ENCODE measurements around the gene HCFC2.

The HCFC2 gene

DNA sequence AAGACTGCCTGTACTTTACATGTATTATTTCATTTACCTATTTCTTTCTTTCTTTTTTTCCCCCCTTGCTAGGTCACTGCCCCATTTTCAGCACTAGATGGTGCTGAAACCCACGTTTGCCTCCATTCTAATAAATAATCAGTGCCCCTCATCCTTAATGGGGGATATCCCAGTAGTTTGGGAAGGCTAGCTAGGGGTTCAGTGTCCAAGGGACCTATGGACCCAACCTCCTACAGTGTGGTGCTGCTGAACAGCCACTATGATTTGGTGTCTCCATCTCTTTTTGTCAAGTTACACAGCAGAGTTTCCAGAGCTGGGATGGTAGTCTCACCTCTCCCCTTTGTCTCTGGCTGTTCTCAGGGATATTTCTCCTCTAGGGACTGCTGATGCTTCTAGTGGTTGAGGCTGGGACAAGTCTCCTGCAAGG lies 6.5 kb upstream of the HCFC2 start:
- peak; percentile 25 for DNase-seq (ENCODE audit: low spot score)

DNA sequence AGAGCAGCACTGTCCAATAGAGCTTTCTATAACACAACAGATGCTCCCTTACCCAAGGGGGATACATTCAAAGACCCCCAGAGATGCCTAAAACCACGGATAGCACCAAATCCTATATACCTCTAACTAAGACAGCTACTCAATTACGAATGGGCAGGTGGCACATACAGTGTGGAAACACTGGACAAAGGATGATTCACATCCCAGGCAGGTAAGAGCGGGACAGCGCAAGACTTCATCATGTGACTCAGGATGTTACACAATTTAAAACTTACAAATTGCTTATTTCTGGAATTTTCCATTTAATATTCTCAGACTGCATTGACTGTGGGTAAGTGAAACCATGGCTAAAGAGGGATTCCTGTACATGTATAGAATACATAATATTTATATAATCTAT lies 5.5 kb upstream of the HCFC2 start:
- peak; percentile 19 for DNase-seq (ENCODE audit: low spot score)

DNA sequence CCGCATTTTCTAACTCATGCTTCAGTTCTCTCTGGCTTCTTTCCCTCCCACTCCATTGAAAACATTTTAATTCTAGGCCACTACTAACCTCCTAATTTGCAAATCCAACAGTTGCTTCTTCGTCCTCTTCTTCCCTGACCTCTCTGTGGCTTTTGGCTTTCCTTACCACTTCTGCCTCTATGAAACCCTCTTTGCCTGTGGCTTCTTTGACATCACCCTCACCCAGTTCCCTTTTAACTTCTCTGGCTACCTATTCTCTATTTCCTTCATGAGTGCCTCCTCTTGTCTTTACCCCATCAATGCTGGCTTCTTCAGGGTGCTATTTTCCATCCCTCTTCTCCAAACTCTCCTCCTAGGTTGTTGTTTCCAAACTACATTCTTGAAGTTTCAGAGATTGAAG lies 4.4 kb upstream of the HCFC2 start:
- no peak for DNase-seq (ENCODE audit: low spot score)

GRCh38 chr12:104060791-104061190 lies 3.5 kb upstream of the HCFC2 start:
- DNase-seq (ENCODE audit: low spot score): peak; percentile 79

DNA sequence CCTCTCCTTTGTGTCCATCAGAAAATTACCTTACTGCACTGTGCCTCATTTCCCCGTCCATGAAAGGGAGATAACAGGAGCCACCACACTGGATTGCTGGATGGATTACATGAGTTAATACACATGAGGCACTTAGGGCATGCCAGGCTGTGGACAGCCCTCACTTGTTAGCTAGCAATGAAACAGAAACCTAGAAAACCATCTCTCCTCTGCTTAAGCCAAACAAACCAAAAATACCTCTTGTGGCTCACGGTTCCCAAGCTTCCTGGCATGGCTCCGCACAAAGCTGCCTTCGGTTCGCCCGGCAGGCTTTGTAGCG lies 660 bp upstream of the HCFC2 start:
- peak; percentile 49 for DNase-seq (ENCODE audit: low spot score)

GRCh38 chr12:104064842-104065427 lies 604 bp downstream of the HCFC2 start:
- DNase-seq (ENCODE audit: low spot score): peak; percentile 7

- DNase-seq (ENCODE audit: low spot score): no peak
Observed at GRCh38 chr12:104072099-104072498, 7.8 kb downstream of the HCFC2 start.

DNA sequence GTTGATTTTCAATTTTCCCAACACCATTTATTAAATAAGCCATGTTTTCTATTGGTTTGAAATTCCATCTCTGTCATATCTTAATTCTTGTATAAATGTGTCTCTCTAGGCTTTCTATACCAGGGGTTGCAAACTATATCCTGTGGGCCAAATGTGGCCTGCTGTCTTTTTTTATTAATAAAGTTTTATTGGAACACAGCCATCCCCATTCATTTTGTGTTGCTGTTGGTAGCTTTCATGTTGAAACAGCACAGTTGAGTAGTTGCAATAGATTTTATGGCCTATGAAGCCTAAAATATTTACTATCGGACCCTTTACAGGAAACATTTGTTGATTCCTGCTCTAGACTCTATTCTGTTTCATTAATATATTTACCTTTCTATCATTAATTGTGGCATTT lies 9.4 kb downstream of the HCFC2 start:
- no peak for DNase-seq (ENCODE audit: low spot score)

DNA sequence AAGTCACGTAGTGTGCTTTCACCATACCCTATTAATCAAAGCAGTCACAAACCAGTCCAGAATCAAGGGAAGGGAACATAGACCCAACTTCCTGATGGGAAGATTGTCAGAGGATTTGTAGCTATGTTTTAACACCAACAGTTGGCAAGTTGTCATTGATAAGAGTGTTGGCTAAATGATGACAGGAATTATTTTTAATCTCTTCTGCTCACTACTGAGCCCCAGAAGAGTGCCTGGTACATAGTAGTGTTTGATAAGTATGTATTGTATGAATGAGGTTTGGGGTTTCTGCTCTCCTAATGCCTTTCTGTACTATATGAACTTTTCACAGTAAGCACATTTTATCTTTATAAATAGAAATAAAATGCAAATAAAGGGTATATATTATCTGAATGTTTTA lies 14.7 kb downstream of the HCFC2 start:
- DNase-seq (ENCODE audit: low spot score): no peak

DNA sequence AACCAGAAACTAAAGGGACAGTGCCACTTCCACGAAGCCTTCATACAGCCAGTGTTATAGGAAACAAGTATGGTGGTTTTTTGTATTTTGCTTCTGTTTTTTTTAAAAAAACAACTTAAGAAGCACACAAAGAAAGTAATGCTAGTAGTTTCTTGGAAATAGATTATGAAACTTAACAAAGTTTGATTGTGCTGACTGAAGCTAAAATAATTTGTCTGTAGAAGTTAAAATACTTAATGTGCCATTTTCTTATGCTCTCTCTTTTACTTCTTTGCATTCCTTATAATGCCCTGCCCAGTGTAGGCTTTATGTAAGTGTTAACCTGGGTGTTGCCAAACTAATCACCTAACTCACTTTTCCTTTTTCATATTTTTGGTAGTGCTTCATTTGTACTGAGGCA lies 16.4 kb downstream of the HCFC2 start:
- DNase-seq (ENCODE audit: low spot score): no peak

GRCh38 chr12:104083769-104084475 lies 19.6 kb downstream of the HCFC2 start:
- no peak for DNase-seq (ENCODE audit: low spot score)

GRCh38 chr12:104090685-104091084 lies 26.4 kb downstream of the HCFC2 start:
- DNase-seq (ENCODE audit: low spot score): no peak

DNA sequence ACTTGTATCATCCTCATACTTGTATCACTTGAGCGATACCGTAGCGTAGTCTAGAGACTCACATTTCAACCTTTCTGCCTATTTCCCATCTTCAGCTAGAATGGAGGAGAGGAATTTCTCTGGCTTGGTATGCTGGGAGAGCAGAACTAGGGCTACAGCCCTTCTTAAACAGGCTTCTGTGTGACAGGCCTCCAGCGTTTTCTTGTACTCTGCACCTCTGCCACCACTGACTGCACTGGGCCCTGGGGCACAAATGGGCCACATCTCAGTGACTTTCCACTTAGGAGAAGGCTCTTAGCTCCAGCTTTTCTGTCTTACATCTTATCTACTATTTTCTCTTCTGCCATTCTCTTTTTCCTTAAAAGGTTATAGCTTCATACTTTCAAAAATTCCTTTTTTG lies 26.8 kb downstream of the HCFC2 start:
- no peak for DNase-seq (ENCODE audit: low spot score)

DNA sequence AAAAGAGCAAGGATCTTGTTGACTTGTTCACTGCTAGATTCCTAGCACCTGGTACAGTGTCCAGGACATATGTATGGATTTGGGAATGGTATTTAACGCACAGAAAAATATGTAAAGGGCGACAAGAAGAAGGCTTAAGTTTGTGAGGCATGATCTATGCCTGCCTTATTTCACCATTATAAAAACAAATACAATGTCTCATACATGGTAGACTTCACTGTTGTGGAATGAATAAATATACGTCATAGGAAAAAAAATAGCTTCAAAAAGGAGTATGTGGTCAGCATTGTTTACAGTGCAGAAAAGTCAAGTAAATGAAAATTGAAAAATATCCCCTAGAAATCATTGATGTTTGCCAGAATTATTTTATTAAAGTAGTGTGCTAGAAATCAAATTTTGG lies 30.0 kb downstream of the HCFC2 start:
- no peak for DNase-seq (ENCODE audit: low spot score)

- no peak for DNase-seq (ENCODE audit: low spot score)
Observed at GRCh38 chr12:104095289-104095688, 31.0 kb downstream of the HCFC2 start.

GRCh38 chr12:104097954-104098353 lies 33.6 kb downstream of the HCFC2 start:
- DNase-seq (ENCODE audit: low spot score): no peak

DNA sequence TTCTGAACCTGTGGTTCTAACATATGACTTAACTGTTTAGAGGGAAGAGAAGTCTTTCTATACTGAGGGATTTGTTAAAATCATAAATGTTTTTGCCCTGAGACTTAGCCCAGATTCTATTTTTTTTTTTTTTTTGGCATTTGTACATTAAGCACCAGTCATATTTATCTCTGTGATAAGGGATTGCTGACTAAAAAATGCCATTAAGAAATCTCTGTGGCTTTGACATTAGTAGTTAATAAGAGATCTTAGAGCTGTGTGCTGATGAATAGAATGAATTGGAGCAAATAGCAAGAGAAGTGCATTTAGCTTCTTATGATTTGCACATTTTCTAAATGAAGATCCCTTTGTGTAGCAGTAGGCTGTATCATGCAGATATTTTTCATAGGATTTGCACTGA lies 41.1 kb downstream of the HCFC2 start:
- DNase-seq (ENCODE audit: low spot score): no peak

DNA sequence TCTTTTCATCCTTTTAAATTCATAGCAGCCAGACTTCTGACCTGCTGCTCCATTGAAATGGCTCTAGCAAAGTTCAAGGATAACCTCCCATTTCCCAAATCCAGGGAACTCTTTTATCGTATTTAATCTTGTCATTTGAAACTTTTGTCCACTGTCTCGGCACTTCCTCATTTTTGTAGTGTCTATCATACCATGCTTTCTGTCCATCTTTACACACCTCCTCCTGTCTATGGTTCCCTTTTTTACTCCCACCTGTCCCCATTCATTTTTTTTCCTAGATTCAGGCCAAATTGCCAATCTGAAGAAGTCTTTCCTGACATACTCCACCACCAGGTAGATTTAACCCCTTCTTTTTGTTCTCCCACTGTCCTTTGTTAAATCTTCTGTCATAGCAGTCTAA lies 42.6 kb downstream of the HCFC2 start:
- DNase-seq (ENCODE audit: low spot score): no peak

DNA sequence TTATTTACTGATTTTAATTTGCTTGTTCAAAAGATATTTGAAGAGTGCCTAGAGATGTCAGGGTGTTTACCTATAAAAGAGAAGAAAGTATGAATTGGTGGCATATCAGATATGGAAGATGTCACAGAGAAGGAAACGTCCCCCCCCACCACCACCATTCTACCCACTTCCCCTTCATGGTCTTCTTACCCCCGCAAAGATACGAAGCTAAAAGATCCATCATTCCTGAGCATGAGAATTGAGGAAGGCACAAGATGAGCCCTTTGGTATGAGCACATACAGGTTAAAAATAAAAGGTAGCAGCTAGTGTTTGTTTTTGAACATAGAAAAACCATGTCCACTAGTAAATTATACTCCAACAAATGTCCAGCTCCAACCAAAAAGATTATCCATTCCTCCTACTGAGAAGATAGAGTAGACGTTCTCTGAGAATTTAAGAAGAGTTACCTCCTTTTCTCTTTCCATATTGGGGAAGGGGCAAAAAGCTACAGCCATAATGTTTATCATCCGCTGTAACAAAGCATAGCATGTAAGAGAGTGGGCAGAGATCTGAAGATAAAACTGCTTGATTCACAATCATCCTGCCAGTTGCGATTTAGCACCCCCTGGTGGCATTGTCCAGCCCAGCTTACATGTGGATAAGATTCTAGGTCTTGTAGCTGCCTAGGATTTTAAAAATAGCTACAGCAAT lies 44.6 kb downstream of the HCFC2 start:
- DNase-seq (ENCODE audit: low spot score): peak; percentile 79

GRCh38 chr12:104109446-104110271 lies 45.3 kb downstream of the HCFC2 start:
- DNase-seq (ENCODE audit: low spot score): no peak

DNA sequence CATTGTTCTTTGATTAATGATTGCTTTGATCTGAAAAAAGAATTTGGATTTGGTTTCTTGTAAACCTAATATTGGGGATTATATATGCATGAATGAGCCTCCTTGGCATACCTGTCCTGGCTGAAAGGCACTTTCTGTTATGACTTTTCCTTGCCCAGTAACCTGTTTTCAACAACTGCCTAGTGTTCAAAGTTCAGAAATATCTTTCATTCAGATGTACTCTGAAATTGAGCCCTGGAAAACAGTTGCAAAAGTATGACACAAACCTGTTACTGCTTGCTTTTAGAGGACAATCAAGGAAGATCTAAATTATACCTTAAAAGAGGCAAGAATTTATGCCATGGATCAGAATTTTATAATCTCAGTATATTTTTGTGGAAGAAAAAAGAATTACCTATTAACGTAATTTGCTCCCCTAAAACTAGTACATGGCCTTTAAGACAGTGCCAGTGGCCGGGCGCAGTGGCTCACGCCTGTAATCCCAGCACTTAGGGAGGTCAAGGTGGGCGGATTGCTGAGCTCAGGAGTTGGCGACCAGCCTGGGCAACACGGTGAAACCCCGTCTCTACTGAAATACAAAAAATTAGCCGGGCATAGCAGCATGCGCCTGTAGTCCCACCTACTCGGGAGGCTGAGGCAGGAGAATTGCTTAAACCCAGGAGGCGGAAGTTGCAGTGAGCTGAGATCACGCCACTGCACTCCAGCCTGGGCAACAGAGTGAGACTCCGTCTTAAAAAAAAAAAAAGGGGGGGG lies 50.7 kb downstream of the HCFC2 start:
- peak; percentile 53 for DNase-seq (ENCODE audit: low spot score)

- no peak for DNase-seq (ENCODE audit: low spot score)
Observed at GRCh38 chr12:104115587-104115975, 51.2 kb downstream of the HCFC2 start.

All from kidney tubule cell (primary cell).